ENCODE results near the gene AGAP1. TPM values are rescaled to one million over a fixed set of nuclear protein-coding genes. Genes with fewer than 3 reads are reported as not detected.

AGAP1 gene
- total and polyA plus RNA-seq, 7 donors = 10.8 to 42.7 (median 18.6) TPM

DNA sequence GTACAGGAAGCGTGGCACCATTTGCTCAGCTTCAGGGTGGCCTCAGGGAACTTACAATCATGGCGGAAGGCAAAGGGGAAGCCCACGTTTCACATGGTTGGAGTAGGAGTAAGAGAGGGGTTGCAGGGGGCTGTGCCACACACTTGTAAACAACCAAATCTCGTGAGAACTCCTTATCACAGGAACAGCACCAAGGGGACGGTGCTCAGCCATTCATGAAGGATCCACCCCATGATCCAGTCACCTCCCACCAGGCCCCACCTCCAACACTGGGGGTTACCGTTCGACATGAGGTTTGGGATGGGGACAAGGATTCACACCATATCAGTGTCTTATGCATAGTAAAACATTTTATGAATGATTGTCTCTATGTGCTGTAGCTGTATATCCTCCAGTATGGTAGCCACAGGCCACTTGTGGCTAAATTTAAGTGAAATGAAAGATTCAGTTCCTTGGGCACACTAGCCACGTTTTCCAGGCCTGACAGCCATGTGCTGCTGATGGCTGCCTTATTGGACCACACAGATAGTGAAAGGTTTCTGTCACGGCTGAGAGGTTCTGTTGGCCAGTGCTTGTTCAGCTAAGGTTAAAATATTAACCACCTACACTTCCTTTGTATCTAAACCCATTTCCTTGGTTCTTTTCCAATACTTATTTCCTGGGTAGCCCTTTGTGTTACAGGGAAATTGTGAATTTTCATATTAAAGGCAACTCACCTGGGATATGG lies 77.3 kb downstream of the AGAP1 start:
- intact Hi-C loops (cut with DNase I) = no loop called here
- H3K27ac ChIP-seq = no peak overlapping the region

GRCh38 chr2:235572592-235572991 lies 78.7 kb downstream of the AGAP1 start:
- H3K36me3 ChIP-seq = no peaks in the 10 kb centered on the region
- H3K27me3 ChIP-seq = no peaks in the 10 kb centered on the region
- intact Hi-C loops (cut with DNase I) = no loop called here
- peaks cover 0 to 17% (median 6%) of the 10 kb centered on the region in 4 donors for H3K4me1 ChIP-seq
- TF ChIP-seq EP300 (IDR thresholded peaks at IDR 0.05) (no peak), POLR2AphosphoS5 (IDR thresholded peaks at IDR 0.05) (no peak), CTCF (IDR thresholded peaks at IDR 0.05) (no peak), POLR2A (IDR thresholded peaks at IDR 0.05) (no peak)
- WGBS, 2 donors = 84% methylated on average over 7 of the region's 7 CpGs
- H3K4me3 ChIP-seq = no peak overlapping the region
- DNase-seq = no peak
- peaks cover 0 to 4% (median 1%) of the 10 kb centered on the region in 4 donors for H3K9me3 ChIP-seq
- H3K27ac ChIP-seq = no peak overlapping the region

More for the DNA sequence above, 77.3 kb downstream of the AGAP1 start:
- Histone ChIP-seq H3K27me3 (no peaks in the 10 kb centered on the region), H3K9me3 (peaks cover 0 to 4% (median 1%) of the 10 kb centered on the region in 4 donors), H3K36me3 (no peaks in the 10 kb centered on the region), H3K4me3 (no peak overlapping the region), H3K4me1 (peaks cover 0 to 11% (median 6%) of the 10 kb centered on the region in 4 donors)
- 83 to 87% methylated on average over 9 of the region's 9 CpGs for WGBS, 2 donors
- DNase-seq = no peak
- TF ChIP-seq EP300 (IDR thresholded peaks at IDR 0.05) (no peak), POLR2AphosphoS5 (IDR thresholded peaks at IDR 0.05) (no peak), CTCF (IDR thresholded peaks at IDR 0.05) (no peak), POLR2A (IDR thresholded peaks at IDR 0.05) (no peak)

DNA sequence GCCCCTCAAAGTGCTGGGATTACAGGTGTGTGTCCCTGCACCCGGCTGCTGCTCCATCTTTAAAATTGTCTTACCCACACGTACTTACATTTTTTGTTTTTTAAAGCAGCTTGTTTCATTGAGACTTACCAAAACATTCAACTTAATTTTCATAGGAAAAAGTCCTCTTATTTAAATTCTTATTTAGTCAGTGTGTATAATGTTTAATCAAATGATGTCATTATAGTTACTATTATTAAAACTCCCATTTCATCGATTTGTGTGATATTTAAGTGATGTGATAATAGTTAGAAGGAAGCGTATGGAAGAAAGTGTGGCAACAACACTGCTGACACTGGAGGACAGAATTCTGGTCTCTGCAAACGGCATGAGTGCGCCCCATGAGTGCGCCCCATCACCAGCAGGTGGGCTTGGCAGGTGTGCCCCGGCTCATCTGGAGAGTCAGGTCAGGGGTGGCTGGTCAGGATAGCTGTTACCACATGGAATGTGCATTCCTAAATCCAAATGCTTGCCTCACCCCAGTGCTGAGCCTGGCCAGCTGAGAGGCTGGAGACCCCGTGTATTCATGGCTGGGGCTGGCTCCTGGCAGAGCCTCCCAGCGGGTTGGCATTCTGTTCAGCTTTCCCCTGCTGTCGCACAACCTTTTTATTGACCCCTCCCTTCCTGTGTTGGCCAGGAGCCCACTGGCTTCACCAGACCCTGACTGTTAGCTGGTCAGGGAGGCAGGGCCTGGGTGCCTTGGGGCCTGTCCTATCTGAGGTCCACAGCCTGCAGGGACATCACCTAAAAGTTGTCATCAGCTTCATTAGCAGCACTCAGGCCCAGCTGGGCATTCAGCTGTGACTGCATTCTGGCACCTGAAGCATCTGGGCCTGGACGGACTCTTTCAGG lies 79.7 kb downstream of the AGAP1 start:
- no peaks in the 10 kb centered on the region for H3K36me3 ChIP-seq
- no peaks in the 10 kb centered on the region for H3K27me3 ChIP-seq
- intact Hi-C loops (cut with DNase I) = no loop called here
- peaks cover 0 to 20% (median 6%) of the 10 kb centered on the region in 4 donors for H3K4me1 ChIP-seq
- peaks cover 0 to under 1% (median 0%) of the 10 kb centered on the region in 4 donors for H3K9me3 ChIP-seq
- no peak for DNase-seq
- H3K4me3 ChIP-seq = no peak overlapping the region
- no peak overlapping the region for H3K27ac ChIP-seq
- TF ChIP-seq POLR2AphosphoS5 (IDR thresholded peaks at IDR 0.05) (no peak), CTCF (IDR thresholded peaks at IDR 0.05) (no peak), EP300 (IDR thresholded peaks at IDR 0.05) (no peak), POLR2A (IDR thresholded peaks at IDR 0.05) (no peak)
- WGBS, 2 donors = 69 to 82% methylated on average over 12 of the region's 12 CpGs

DNA sequence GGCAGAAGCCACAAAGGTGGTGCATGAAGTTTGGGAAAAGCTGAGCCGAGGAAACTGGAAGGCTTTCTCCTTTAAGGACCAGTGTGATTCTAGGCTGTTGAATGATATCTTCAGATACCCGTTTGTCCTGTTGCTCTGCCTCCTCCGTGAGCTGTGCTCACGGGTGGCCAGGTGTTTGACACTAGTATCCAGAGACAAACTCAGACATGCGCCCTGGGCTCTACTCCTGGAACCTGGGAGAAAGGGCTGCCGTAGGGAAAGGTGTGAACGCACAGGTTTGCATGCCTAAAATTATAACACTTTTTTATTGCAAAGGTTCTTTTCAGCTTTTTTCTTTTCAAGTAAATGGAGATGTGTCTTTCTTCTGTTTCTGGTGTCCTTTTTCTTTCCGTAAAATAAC lies 81.6 kb downstream of the AGAP1 start:
- no peak for DNase-seq
- H3K4me3 ChIP-seq = no peak overlapping the region
- no peaks in the 10 kb centered on the region for H3K9me3 ChIP-seq
- WGBS, 2 donors = 64 to 82% methylated on average over 8 of the region's 8 CpGs
- no peaks in the 10 kb centered on the region for H3K36me3 ChIP-seq
- intact Hi-C loops (cut with DNase I) = loop anchor here (5.0 kb wide), 1 partner anchor 83 kb away; the partner anchor contains the start of gene AGAP1
- no peak overlapping the region for H3K27ac ChIP-seq
- no peaks in the 10 kb centered on the region for H3K27me3 ChIP-seq
- H3K4me1 ChIP-seq = peaks cover 0 to 18% (median 6%) of the 10 kb centered on the region in 4 donors
- TF ChIP-seq CTCF (IDR thresholded peaks at IDR 0.05) (no peak), POLR2A (IDR thresholded peaks at IDR 0.05) (no peak), EP300 (IDR thresholded peaks at IDR 0.05) (no peak), POLR2AphosphoS5 (IDR thresholded peaks at IDR 0.05) (no peak)

Measured in sigmoid colon (tissue), 7 donors.